ENCODE measurements around the gene FGFR1OP2.
"Not testable (repeated sequence)": the region's sequence is repeated elsewhere in the genome, so short reads cannot be mapped to it uniquely, and the experiment has no call there.

FGFR1OP2 gene

GRCh38 chr12:26948309-26948708, 10.0 kb downstream of the FGFR1OP2 start:
- Histone ChIP-seq H3K9ac (ENCODE audit: low read length) (no peak overlapping the region), H2BK5ac (ENCODE audit: low read length) (no peak overlapping the region), H3K27ac (ENCODE audit: low read depth, low read length) (no peak overlapping the region), H3K4me1 (ENCODE audit: control insufficient read depth, low read depth, low read length) (no peaks in the 10 kb centered on the region), H3K4me3 (ENCODE audit: low read length) (no peak overlapping the region), H3K4me2 (ENCODE audit: low read length) (no peak overlapping the region), H3K4ac (ENCODE audit: low read depth, low read length) (no peak overlapping the region), H3K23ac (ENCODE audit: low read length) (no peak overlapping the region), H3K56ac (ENCODE audit: low read length) (no peak overlapping the region), H3K27me3 (ENCODE audit: insufficient read depth, low read length, poor library complexity) (no peaks in the 10 kb centered on the region), H4K8ac (ENCODE audit: low read depth, low read length) (no peak overlapping the region), H2AK5ac (ENCODE audit: low read length) (no peak overlapping the region), H2BK15ac (replicated peaks; ENCODE audit: low read depth) (no peak overlapping the region), H3K36me3 (ENCODE audit: control insufficient read depth, insufficient read depth, low read length) (no peaks in the 10 kb centered on the region), H3K79me1 (ENCODE audit: low read length) (peaks cover 2% of the 10 kb centered on the region), H4K5ac (ENCODE audit: low read length) (no peak overlapping the region), H2BK120ac (ENCODE audit: low read depth, low read length) (no peak overlapping the region), H3K79me2 (ENCODE audit: control insufficient read depth, insufficient read depth, low read length) (peaks cover 11% of the 10 kb centered on the region), H3K18ac (ENCODE audit: low read length) (no peak overlapping the region)
- WGBS (ENCODE audit: extremely low coverage, insufficient coverage, low lambda C conversion rate), result no CpG with 5 or more reads among the region's 1 CpG
- no peak for DNase-seq

DNA sequence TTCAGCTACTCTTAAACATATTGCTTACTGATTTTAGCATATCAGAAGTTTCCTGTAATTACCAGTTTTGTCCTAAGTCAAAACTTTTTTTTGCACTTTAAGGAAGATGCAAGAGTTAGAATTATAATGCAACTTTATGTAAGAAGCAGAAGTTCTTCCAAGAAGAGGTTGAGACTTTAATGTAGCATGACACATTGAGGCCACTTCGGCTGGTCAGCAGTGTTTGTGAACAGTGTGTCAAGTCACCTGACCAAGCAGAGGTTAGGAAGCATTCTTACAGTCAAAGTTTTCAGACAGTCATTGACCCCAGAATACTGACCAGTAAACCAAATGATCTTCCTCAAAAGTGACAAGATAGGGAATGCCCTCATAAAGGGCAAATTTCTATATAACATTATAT, 15.2 kb downstream of the FGFR1OP2 start:
- H3K18ac ChIP-seq (ENCODE audit: low read length), result no peak overlapping the region
- no peak overlapping the region for H2BK120ac ChIP-seq (ENCODE audit: low read depth, low read length)
- H3K36me3 ChIP-seq (ENCODE audit: control insufficient read depth, insufficient read depth, low read length), result no peaks in the 10 kb centered on the region
- H3K27ac ChIP-seq (ENCODE audit: low read depth, low read length), result no peak overlapping the region
- H3K4me2 ChIP-seq (ENCODE audit: low read length), result no peak overlapping the region
- no peak overlapping the region for H4K5ac ChIP-seq (ENCODE audit: low read length)
- no peaks in the 10 kb centered on the region for H3K27me3 ChIP-seq (ENCODE audit: insufficient read depth, low read length, poor library complexity)
- H2BK5ac ChIP-seq (ENCODE audit: low read length), result no peak overlapping the region
- no peak overlapping the region for H2BK15ac ChIP-seq (replicated peaks; ENCODE audit: low read depth)
- H2AK5ac ChIP-seq (ENCODE audit: low read length), result no peak overlapping the region
- no peak overlapping the region for H3K23ac ChIP-seq (ENCODE audit: low read length)
- DNase-seq, result no peak
- H3K79me2 ChIP-seq (ENCODE audit: control insufficient read depth, insufficient read depth, low read length), result no peaks in the 10 kb centered on the region
- no peaks in the 10 kb centered on the region for H3K4me1 ChIP-seq (ENCODE audit: control insufficient read depth, low read depth, low read length)
- no peak overlapping the region for H3K4me3 ChIP-seq (ENCODE audit: low read length)
- WGBS (ENCODE audit: extremely low coverage, insufficient coverage, low lambda C conversion rate), result no CpG with 5 or more reads among the region's 1 CpG
- H3K9ac ChIP-seq (ENCODE audit: low read length), result no peak overlapping the region
- H3K56ac ChIP-seq (ENCODE audit: low read length), result no peak overlapping the region
- no peak overlapping the region for H4K8ac ChIP-seq (ENCODE audit: low read depth, low read length)
- no peak overlapping the region for H3K4ac ChIP-seq (ENCODE audit: low read depth, low read length)
- no peaks in the 10 kb centered on the region for H3K79me1 ChIP-seq (ENCODE audit: low read length)

- DNase-seq, result no peak
- WGBS (ENCODE audit: extremely low coverage, insufficient coverage, low lambda C conversion rate), result no CpG with 5 or more reads among the region's 4 CpGs
Measured at GRCh38 chr12:26954027-26954426, 15.8 kb downstream of the FGFR1OP2 start.

DNA sequence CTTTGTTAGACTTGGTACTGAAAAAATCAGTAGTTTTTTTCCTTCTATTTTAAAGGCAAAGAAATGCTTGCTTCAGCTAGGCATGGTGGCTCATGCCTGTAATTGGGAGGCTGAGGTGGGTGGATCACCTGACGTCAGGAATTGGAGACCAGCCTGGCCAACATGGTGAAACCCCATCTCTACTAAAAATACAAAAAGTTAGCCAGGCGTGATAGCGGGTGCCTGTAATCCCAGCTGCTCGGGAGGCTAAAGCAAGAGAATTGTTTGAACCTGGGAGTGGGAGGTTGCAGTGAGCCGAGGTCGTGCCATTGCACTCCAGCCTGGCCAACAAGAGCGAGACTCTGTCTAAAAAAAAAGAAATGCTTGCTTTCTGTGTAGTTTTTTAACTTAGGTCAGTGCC, 23.1 kb downstream of the FGFR1OP2 start:
- not testable (repeated sequence) for H3K9ac ChIP-seq (ENCODE audit: low read length); H4K5ac ChIP-seq (ENCODE audit: low read length); H3K79me2 ChIP-seq (ENCODE audit: control insufficient read depth, insufficient read depth, low read length); H3K4me3 ChIP-seq (ENCODE audit: low read length); H4K8ac ChIP-seq (ENCODE audit: low read depth, low read length); H3K23ac ChIP-seq (ENCODE audit: low read length); H3K18ac ChIP-seq (ENCODE audit: low read length); H2AK5ac ChIP-seq (ENCODE audit: low read length); H2BK120ac ChIP-seq (ENCODE audit: low read depth, low read length); H3K36me3 ChIP-seq (ENCODE audit: control insufficient read depth, insufficient read depth, low read length); H3K27me3 ChIP-seq (ENCODE audit: insufficient read depth, low read length, poor library complexity); H3K4ac ChIP-seq (ENCODE audit: low read depth, low read length); DNase-seq; H3K4me2 ChIP-seq (ENCODE audit: low read length); H3K79me1 ChIP-seq (ENCODE audit: low read length); H3K56ac ChIP-seq (ENCODE audit: low read length); H2BK15ac ChIP-seq (replicated peaks; ENCODE audit: low read depth); H3K27ac ChIP-seq (ENCODE audit: low read depth, low read length); H2BK5ac ChIP-seq (ENCODE audit: low read length); H3K4me1 ChIP-seq (ENCODE audit: control insufficient read depth, low read depth, low read length)
- no CpG with 5 or more reads among the region's 7 CpGs for whole genome bisulfite sequencing (ENCODE audit: extremely low coverage, insufficient coverage, low lambda C conversion rate)

More at GRCh38 chr12:26954027-26954426, 15.8 kb downstream of the FGFR1OP2 start:
- H3K27ac ChIP-seq (ENCODE audit: low read depth, low read length), result no peak overlapping the region
- no peak overlapping the region for H3K4me2 ChIP-seq (ENCODE audit: low read length)
- H3K4me3 ChIP-seq (ENCODE audit: low read length), result no peak overlapping the region
- H4K8ac ChIP-seq (ENCODE audit: low read depth, low read length), result no peak overlapping the region
- no peak overlapping the region for H3K18ac ChIP-seq (ENCODE audit: low read length)
- H3K4ac ChIP-seq (ENCODE audit: low read depth, low read length), result no peak overlapping the region
- H2BK15ac ChIP-seq (replicated peaks; ENCODE audit: low read depth), result no peak overlapping the region
- H3K79me2 ChIP-seq (ENCODE audit: control insufficient read depth, insufficient read depth, low read length), result no peaks in the 10 kb centered on the region
- H3K9ac ChIP-seq (ENCODE audit: low read length), result no peak overlapping the region
- H3K79me1 ChIP-seq (ENCODE audit: low read length), result no peaks in the 10 kb centered on the region
- H3K4me1 ChIP-seq (ENCODE audit: control insufficient read depth, low read depth, low read length), result no peaks in the 10 kb centered on the region
- H3K36me3 ChIP-seq (ENCODE audit: control insufficient read depth, insufficient read depth, low read length), result no peaks in the 10 kb centered on the region
- no peak overlapping the region for H2BK120ac ChIP-seq (ENCODE audit: low read depth, low read length)
- H4K5ac ChIP-seq (ENCODE audit: low read length), result no peak overlapping the region
- H3K56ac ChIP-seq (ENCODE audit: low read length), result no peak overlapping the region
- H3K27me3 ChIP-seq (ENCODE audit: insufficient read depth, low read length, poor library complexity), result no peaks in the 10 kb centered on the region
- no peak overlapping the region for H2AK5ac ChIP-seq (ENCODE audit: low read length)
- H2BK5ac ChIP-seq (ENCODE audit: low read length), result no peak overlapping the region
- no peak overlapping the region for H3K23ac ChIP-seq (ENCODE audit: low read length)

DNA sequence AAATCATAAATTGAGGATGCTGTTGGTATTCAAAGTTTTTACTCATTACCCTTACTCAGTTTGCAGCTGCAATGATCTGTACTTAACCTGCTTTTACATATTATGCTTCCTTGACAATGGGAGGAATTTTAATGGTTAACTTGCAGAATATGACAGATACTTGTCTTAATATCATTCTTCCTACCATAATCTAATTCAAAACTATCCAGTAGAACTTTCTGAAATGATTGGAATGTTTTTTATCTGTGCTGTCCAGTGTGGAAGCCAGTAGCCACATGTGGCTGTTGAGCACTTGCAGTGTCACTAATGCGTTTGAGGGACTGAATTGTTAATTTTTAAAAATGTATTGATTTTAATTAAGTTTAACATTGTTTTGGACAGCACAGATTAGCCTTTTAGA, 23.5 kb downstream of the FGFR1OP2 start:
- WGBS (ENCODE audit: extremely low coverage, insufficient coverage, low lambda C conversion rate), result no CpG with 5 or more reads among the region's 1 CpG
- Histone ChIP-seq H4K8ac (ENCODE audit: low read depth, low read length) (no peak overlapping the region), H3K27me3 (ENCODE audit: insufficient read depth, low read length, poor library complexity) (no peaks in the 10 kb centered on the region), H3K18ac (ENCODE audit: low read length) (no peak overlapping the region), H3K9ac (ENCODE audit: low read length) (no peak overlapping the region), H3K23ac (ENCODE audit: low read length) (no peak overlapping the region), H3K4me1 (ENCODE audit: control insufficient read depth, low read depth, low read length) (no peaks in the 10 kb centered on the region), H3K36me3 (ENCODE audit: control insufficient read depth, insufficient read depth, low read length) (no peaks in the 10 kb centered on the region), H2AK5ac (ENCODE audit: low read length) (no peak overlapping the region), H2BK15ac (replicated peaks; ENCODE audit: low read depth) (no peak overlapping the region), H3K79me2 (ENCODE audit: control insufficient read depth, insufficient read depth, low read length) (no peaks in the 10 kb centered on the region), H3K4ac (ENCODE audit: low read depth, low read length) (no peak overlapping the region), H3K27ac (ENCODE audit: low read depth, low read length) (no peak overlapping the region), H4K5ac (ENCODE audit: low read length) (no peak overlapping the region), H3K79me1 (ENCODE audit: low read length) (no peaks in the 10 kb centered on the region), H3K4me3 (ENCODE audit: low read length) (no peak overlapping the region), H3K4me2 (ENCODE audit: low read length) (no peak overlapping the region), H2BK120ac (ENCODE audit: low read depth, low read length) (no peak overlapping the region), H2BK5ac (ENCODE audit: low read length) (no peak overlapping the region), H3K56ac (ENCODE audit: low read length) (no peak overlapping the region)
- DNase-seq, result no peak

DNA sequence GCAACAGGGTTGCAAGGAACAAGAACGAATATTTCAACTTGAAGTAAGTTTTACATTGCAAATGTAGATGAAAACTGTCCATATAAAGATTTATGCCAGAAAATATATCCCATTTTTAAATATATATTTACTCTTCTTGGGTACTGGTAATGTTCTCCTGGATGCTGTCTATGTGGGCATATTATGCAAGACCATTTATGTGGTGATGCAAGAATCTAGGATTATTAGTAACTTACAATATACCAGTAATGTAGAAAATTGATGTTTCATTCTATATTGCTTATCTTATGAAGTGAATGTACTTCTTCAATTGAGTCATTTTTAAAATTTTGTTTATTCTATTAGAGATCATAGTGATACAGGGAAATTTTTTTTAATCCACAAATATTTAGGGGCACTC, 25.1 kb downstream of the FGFR1OP2 start:
- Histone ChIP-seq H3K18ac (ENCODE audit: low read length) (no peak overlapping the region), H2AK5ac (ENCODE audit: low read length) (no peak overlapping the region), H3K27me3 (ENCODE audit: insufficient read depth, low read length, poor library complexity) (no peaks in the 10 kb centered on the region), H3K36me3 (ENCODE audit: control insufficient read depth, insufficient read depth, low read length) (peaks cover 2% of the 10 kb centered on the region), H3K4ac (ENCODE audit: low read depth, low read length) (no peak overlapping the region), H3K56ac (ENCODE audit: low read length) (no peak overlapping the region), H2BK5ac (ENCODE audit: low read length) (no peak overlapping the region), H4K5ac (ENCODE audit: low read length) (no peak overlapping the region), H2BK120ac (ENCODE audit: low read depth, low read length) (no peak overlapping the region), H3K79me1 (ENCODE audit: low read length) (no peaks in the 10 kb centered on the region), H3K4me1 (ENCODE audit: control insufficient read depth, low read depth, low read length) (no peaks in the 10 kb centered on the region), H4K8ac (ENCODE audit: low read depth, low read length) (no peak overlapping the region), H3K23ac (ENCODE audit: low read length) (no peak overlapping the region), H3K4me2 (ENCODE audit: low read length) (no peak overlapping the region), H3K4me3 (ENCODE audit: low read length) (no peak overlapping the region), H3K79me2 (ENCODE audit: control insufficient read depth, insufficient read depth, low read length) (no peaks in the 10 kb centered on the region), H2BK15ac (replicated peaks; ENCODE audit: low read depth) (no peak overlapping the region), H3K27ac (ENCODE audit: low read depth, low read length) (no peak overlapping the region), H3K9ac (ENCODE audit: low read length) (no peak overlapping the region)
- no peak for DNase-seq
- no CpG with 5 or more reads among the region's 1 CpG for WGBS (ENCODE audit: extremely low coverage, insufficient coverage, low lambda C conversion rate)

Measured in mesendoderm (in vitro differentiated cells).